Purkinje cell (primary cell): ENCODE results near the gene NLRP12. TPM values are rescaled to one million over a fixed set of nuclear protein-coding genes. Genes with fewer than 3 reads are reported as not detected.

Experiments
- polyA plus RNA-seq: library from polyadenylated mRNA; unstranded; fragments of >200 nt; fragmentation: Nextera tagmentation; gene quantifications from 2 replicates; pipeline ENCODE4 v1.2.1, GENCODE V29; 2014

NLRP12 gene
- not detected in 2 replicates for polyA plus RNA-seq

GRCh38 chr19:53824134-53824611, at the start of gene NLRP12:
Gene NLRP12 (minus strand): TSS chr19:53824314. CDS start chr19:53824174, 140 bp downstream.

GRCh38 chr19:53867225-53868090, 43.3 kb upstream of the NLRP12 start, which contains the start of gene MYADM:
Gene MYADM (plus strand): TSS chr19:53867883. CDS start chr19:53873530, 5,647 bp downstream.

Other genes starting within 250 kb of the NLRP12 start
- not detected in 2 replicates for gene DPRX, start 192.3 kb downstream of the NLRP12 start, polyA plus RNA-seq
- 13.6 and 14.8 TPM in 2 replicates for gene MYADM, start 43.6 kb upstream of the NLRP12 start, polyA plus RNA-seq
- gene PRKCG, start 57.9 kb upstream of the NLRP12 start, polyA plus RNA-seq = 286 and 411 TPM in 2 replicates
- gene CACNG7, start 85.0 kb upstream of the NLRP12 start, polyA plus RNA-seq = 1.7 and 1.8 TPM in 2 replicates
- gene CACNG8, start 138.6 kb upstream of the NLRP12 start, polyA plus RNA-seq = 0.45 and 4.1 TPM in 2 replicates
- gene CACNG6, start 167.3 kb upstream of the NLRP12 start, polyA plus RNA-seq = not detected in 2 replicates
- not detected in 2 replicates for gene VSTM1, start 239.6 kb upstream of the NLRP12 start, polyA plus RNA-seq